Common myeloid progenitor, CD34-positive (primary cell): ENCODE measurements around the gene SELL.
"Not testable (repeated sequence)": the region's sequence is repeated elsewhere in the genome, so short reads cannot be mapped to it uniquely, and the experiment has no call there.

Source experiments
- CTCF ChIA-PET: fragments of 350-600 bp; sonication (Branson Sonifier 250); formaldehyde crosslinking; loops from one replicate; lab custom pipeline; 2021; ENCODE audit warnings: antibody characterized with exemption; lab: Charles Lee
- POLR2A ChIA-PET: fragments of 350-600 bp; sonication (Branson Sonifier 250); formaldehyde crosslinking; loops from one replicate; lab custom pipeline; 2021; ENCODE audit warnings: antibody characterized with exemption; lab: Charles Lee
- DNase-seq, 3 donors: peaks; one replicate each; pipeline versions ENCODE4 v3.0.0 to v3.0.0-alpha.2; 2013
- H3K27ac ChIP-seq, 2 experiments: 1 replicate in 1 of 2; 2 replicates in 1 of 2; pipeline ENCODE4 v1.7.0; 2013; ENCODE audit warnings: inconsistent platforms in 2 of 2, low read length in 2 of 2, mild to moderate bottlenecking in 2 of 2, low read depth in 1 of 2, moderate library complexity in 1 of 2; ENCODE audit not compliant: severe bottlenecking in 2 of 2, insufficient read depth in 1 of 2, poor library complexity in 1 of 2
- H3K27me3 ChIP-seq, 5 experiments: replicated peaks in 2 of 5; 1 replicate in 3 of 5; 2 replicates in 2 of 5; pipeline versions ENCODE4 v1.6.1 to v1.7.0; 2013; ENCODE audit warnings: low read length in 4 of 5, mild to moderate bottlenecking in 2 of 5, moderate library complexity in 2 of 5, inconsistent platforms in 1 of 5; ENCODE audit not compliant: insufficient read depth in 5 of 5, control insufficient read depth in 4 of 5
- H3K36me3 ChIP-seq, 4 experiments: 1 replicate in 2 of 4; 2 replicates in 2 of 4; pipeline versions ENCODE4 v1.6.1 to v1.7.0; 2013; ENCODE audit warnings: low read length in 3 of 4, control low read depth in 1 of 4, mild to moderate bottlenecking in 1 of 4; ENCODE audit not compliant: control insufficient read depth in 4 of 4, insufficient read depth in 4 of 4
- H3K4me1 ChIP-seq, 4 experiments: 1 replicate in 3 of 4; 2 replicates in 1 of 4; pipeline versions ENCODE4 v1.6.1 to v1.7.1; 2013; ENCODE audit warnings: low read length in 3 of 4, mild to moderate bottlenecking in 3 of 4, control low read depth in 1 of 4, inconsistent platforms in 1 of 4, moderate library complexity in 1 of 4; ENCODE audit not compliant: control insufficient read depth in 4 of 4, insufficient read depth in 4 of 4; ENCODE audit errors: control extremely low read depth in 1 of 4
- H3K4me3 ChIP-seq, 7 experiments: 1 replicate in 4 of 7; 2 replicates in 3 of 7; pipeline versions ENCODE4 v1.5.1 to v1.7.0; 2013; ENCODE audit warnings: mild to moderate bottlenecking in 7 of 7, low read length in 6 of 7, moderate library complexity in 6 of 7, inconsistent platforms in 2 of 7, low read depth in 2 of 7, control low read depth in 1 of 7; ENCODE audit not compliant: insufficient read depth in 4 of 7, control insufficient read depth in 1 of 7; ENCODE audit errors: extremely low read depth in 1 of 7
- H3K9me3 ChIP-seq, 5 experiments: 1 replicate in 4 of 5; 2 replicates in 1 of 5; pipeline versions ENCODE4 v1.6.1 to v1.7.1; 2013; ENCODE audit warnings: low read length in 4 of 5, mild to moderate bottlenecking in 2 of 5, inconsistent platforms in 1 of 5, low read depth in 1 of 5, moderate library complexity in 1 of 5; ENCODE audit not compliant: control insufficient read depth in 4 of 5, insufficient read depth in 2 of 5; ENCODE audit errors: control extremely low read depth in 1 of 5
- WGBS: methylation state at CpG from one replicate; pipeline ENCODE4 v1.1.5; 2013; ENCODE audit not compliant: insufficient coverage; 5-methylcytosine and 5-hydroxymethylcytosine counted together

The SELL gene

DNA sequence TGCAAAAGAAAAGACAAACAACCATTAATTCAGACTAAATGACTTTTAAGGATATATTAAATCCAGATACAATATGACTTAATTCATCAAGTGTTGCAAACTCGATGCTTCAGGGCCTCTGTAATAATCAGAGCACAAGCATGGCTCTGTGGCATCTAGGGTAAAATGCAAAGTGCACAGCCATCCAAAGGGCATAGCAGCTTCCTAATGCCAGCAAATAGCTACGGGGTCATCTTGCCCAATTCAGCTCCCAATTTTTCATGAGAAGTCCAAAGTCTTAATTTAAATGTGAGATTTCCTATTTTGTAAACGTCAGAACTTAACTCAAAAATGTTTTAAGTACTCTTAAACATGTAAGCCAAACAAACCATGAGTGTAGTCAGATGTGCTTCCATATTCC lies 14.5 kb upstream of the SELL start:
- CTCF ChIA-PET: interaction anchor here (1.3 kb wide), 1 partner anchor 129 kb away, joined by 4 read pairs; no protein-coding TSS in a partner anchor

DNA sequence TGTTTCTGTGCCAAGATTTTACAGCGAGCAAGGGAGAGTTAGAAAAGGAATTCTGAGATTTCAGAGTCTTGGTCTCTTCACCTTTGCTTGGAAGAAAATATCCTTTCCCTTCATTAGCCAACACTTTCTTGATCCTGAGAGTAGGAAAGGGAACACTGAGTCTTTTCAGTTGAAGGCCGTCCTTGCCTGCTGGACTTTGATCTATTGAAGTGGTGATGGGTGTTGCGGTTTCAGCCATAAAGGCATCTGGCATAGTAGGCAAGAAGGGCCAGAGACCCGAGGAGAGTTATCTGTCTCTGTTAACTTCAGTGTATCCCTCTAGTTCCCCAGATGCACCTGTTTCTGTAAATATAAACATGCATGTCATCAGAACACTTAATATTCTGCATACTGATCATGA lies 12.7 kb upstream of the SELL start:
- Histone ChIP-seq H3K4me3 (no peak overlapping the region), H3K4me1 (peaks cover 0 to 5% (median 0%) of the 10 kb centered on the region in 4 experiments), H3K36me3 (no peaks in the 10 kb centered on the region), H3K9me3 (no peaks in the 10 kb centered on the region), H3K27ac (no peak overlapping the region), H3K27me3 (no peaks in the 10 kb centered on the region)
- no peak for DNase-seq
- WGBS: 83% methylated on average over 3 of the region's 4 CpGs
- POLR2A ChIA-PET: no interaction called here
- CTCF ChIA-PET: no interaction called here

More for the DNA sequence above, 14.5 kb upstream of the SELL start:
- H3K27me3 ChIP-seq: no peaks in the 10 kb centered on the region
- no peak overlapping the region for H3K4me3 ChIP-seq
- DNase-seq: no peak
- 95% methylated on average over 2 of the region's 3 CpGs for WGBS
- POLR2A ChIA-PET: no interaction called here
- no peak overlapping the region for H3K27ac ChIP-seq
- peaks cover 0 to 5% (median 0%) of the 10 kb centered on the region in 4 experiments for H3K4me1 ChIP-seq
- H3K36me3 ChIP-seq: no peaks in the 10 kb centered on the region
- H3K9me3 ChIP-seq: no peaks in the 10 kb centered on the region

DNA sequence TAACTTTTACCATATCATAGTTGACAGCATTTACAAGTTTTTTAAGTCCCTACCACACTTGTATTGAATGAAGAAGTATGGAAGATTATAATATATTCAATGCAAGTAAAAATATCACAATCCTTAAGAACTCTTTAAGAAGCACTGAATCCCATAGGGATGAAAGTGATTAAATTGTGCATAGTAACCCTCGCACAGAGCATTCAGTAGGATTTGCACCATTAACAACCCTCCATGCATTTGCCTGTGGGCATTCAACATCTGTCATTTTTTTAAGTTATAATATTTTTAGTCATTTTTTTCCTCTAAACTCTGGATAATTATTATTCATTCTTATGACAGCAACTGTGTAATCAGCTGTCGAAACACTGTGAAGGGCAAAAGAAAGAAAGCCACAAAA lies 12.3 kb upstream of the SELL start:
- H3K4me3 ChIP-seq: no peak overlapping the region
- H3K4me1 ChIP-seq: peaks cover 0 to 5% (median 0%) of the 10 kb centered on the region in 4 experiments
- H3K27ac ChIP-seq: no peak overlapping the region
- no peak for DNase-seq
- no CpG with 5 or more reads among the region's 2 CpGs for WGBS
- H3K27me3 ChIP-seq: no peaks in the 10 kb centered on the region
- ChIA-PET POLR2A (no interaction called here), CTCF (no interaction called here)
- no peaks in the 10 kb centered on the region for H3K9me3 ChIP-seq
- no peaks in the 10 kb centered on the region for H3K36me3 ChIP-seq

DNA sequence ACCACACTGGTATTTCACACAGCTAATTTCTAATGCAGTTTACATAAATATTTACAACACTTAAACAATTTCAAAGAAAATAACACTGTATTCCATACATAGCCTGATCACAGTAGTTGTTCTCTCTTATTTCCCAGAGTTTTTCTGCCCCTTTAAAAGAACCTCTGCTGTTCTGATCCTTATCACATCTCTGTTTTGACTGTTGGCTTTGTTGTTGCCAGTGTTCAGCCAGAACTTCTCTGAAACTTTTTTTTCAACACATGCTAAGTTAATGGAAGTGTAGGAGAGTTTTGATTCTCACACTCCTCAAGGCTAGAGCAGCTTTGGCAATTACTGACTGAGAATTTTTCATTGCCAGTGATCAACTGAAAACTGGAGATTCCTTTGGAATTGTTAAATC lies 11.4 kb upstream of the SELL start:
- Histone ChIP-seq H3K36me3 (no peaks in the 10 kb centered on the region), H3K27me3 (no peaks in the 10 kb centered on the region), H3K27ac (no peak overlapping the region), H3K9me3 (no peaks in the 10 kb centered on the region), H3K4me3 (no peak overlapping the region), H3K4me1 (peaks cover 0 to 5% (median 0%) of the 10 kb centered on the region in 4 experiments)
- POLR2A ChIA-PET: no interaction called here
- CTCF ChIA-PET: interaction anchor here (0.7 to 0.9 kb wide), 2 partner anchors 10 to 11 kb away, joined by 3 to 4 read pairs; partner anchors contain the start of gene SELE
- DNase-seq: peak in 1 of 3 donors; percentile 19

DNA sequence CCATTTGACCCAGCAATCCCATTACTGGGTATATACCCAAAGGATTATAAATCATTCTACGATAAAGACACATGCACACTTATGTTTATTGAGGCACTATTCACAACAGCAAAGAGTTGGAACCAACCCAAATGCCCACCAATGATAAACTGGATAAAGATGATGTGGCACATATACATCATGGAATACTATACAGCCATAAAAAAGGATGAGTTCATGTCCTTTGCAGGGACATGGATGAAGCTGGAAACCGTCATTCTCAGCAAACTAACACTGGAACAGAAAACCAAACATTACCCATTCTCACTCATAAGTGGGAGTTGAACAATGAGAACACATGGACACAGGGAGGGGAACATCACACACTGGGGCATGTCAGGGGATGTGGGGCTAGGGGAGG lies 3.7 kb upstream of the SELL start:
- DNase-seq, H3K27ac ChIP-seq, POLR2A ChIA-PET, H3K9me3 ChIP-seq, H3K27me3 ChIP-seq, H3K36me3 ChIP-seq, H3K4me3 ChIP-seq: not testable (repeated sequence)
- CTCF ChIA-PET: interaction anchor here (6.4 kb wide), 1 partner anchor 112 kb away, joined by 107 read pairs; no protein-coding TSS in a partner anchor
- no CpG with 5 or more reads among the region's 2 CpGs for WGBS
- peaks cover 2 to 13% (median 11%) of the 10 kb centered on the region in 4 experiments for H3K4me1 ChIP-seq

DNA sequence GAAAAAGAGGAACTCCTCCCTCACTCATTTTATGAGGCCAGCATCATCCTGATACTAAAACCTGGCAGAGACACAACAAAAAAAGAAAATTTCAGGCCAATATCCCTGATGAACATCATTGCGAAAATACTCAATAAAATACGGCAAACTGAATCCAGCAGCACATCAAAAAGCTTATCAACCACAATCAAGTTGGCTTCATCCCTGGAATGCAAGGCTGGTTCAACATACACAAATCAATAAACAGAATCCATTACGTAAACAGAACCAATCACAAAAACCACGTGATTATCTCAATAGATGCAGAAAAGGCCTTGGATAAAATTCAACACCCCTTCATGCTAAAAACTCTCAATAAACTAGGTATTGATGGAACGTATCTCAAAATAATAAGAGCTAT lies 1.7 kb upstream of the SELL start:
- POLR2A ChIA-PET: not testable (repeated sequence)
- 100% methylated on average over 2 of the region's 5 CpGs for WGBS

GRCh38 chr1:169712309-169712631 lies 850 bp upstream of the SELL start:
- H3K36me3 ChIP-seq: peaks cover 0 to 11% (median 5%) of the 10 kb centered on the region in 4 experiments
- peaks cover 0 to 2% (median 0%) of the 10 kb centered on the region in 5 experiments for H3K9me3 ChIP-seq
- ChIA-PET POLR2A (no interaction called here), CTCF (interaction anchor here (0.6 to 6.4 kb wide), 35 partner anchors 8 to 330 kb away, joined by 3 to 107 read pairs (median 4); partner anchors contain the start of gene F5)
- no peaks in the 10 kb centered on the region for H3K27me3 ChIP-seq
- no peak for DNase-seq
- no peak overlapping the region for H3K27ac ChIP-seq
- H3K4me1 ChIP-seq: peaks cover 10 to 35% (median 31%) of the 10 kb centered on the region in 4 experiments
- no CpG with 5 or more reads among the region's 2 CpGs for WGBS
- H3K4me3 ChIP-seq: peak overlapping the region in 3 of 7 experiments; percentile 69 to 89 (median 87)

More for the DNA sequence above, 1.7 kb upstream of the SELL start:
- H3K4me3 ChIP-seq, H3K36me3 ChIP-seq, H3K27ac ChIP-seq, H3K9me3 ChIP-seq, H3K27me3 ChIP-seq, DNase-seq: not testable (repeated sequence)
- peaks cover 7 to 27% (median 25%) of the 10 kb centered on the region in 4 experiments for H3K4me1 ChIP-seq
- CTCF ChIA-PET: interaction anchor here (0.6 to 6.4 kb wide), 21 partner anchors 7 to 252 kb away, joined by 3 to 107 read pairs (median 5); partner anchors contain the start of gene F5
